GM12878 (cell line): ENCODE data around the gene FREY1. TPM values are rescaled to one million over a fixed set of nuclear protein-coding genes. Genes with fewer than 3 reads are reported as not detected.
"Not testable (repeated sequence)": the region's sequence is repeated elsewhere in the genome, so short reads cannot be mapped to it uniquely, and the experiment has no call there.

Experiments used
- ATAC-seq: fragments of 200-7000 bp; cut with Tn5 transposase; 3 replicates; pipeline ENCODE4 v1.9.1; 2020; ENCODE audit warnings: mild to moderate bottlenecking, moderate library complexity
- BruUV-seq: library from RNA; stranded (reverse); fragments of 400-500 nt; replicated peaks from 2 replicates; lab custom pipeline; 2021; lab: Mats Ljungman, UMichigan
- CTCF ChIA-PET: fragments of 300-600 bp; sonication (Branson Sonifier 250); formaldehyde crosslinking; extraction: SDS; loops from one replicate; lab custom pipeline; 2021; ENCODE audit warnings: inconsistent platforms; lab: Yijun Ruan, JAX
- POLR2A ChIA-PET: fragments of 350-600 bp; formaldehyde crosslinking; extraction: SDS; loops from one replicate; lab custom pipeline; 2021; ENCODE audit warnings: inconsistent platforms; lab: Charles Lee
- RAD21 ChIA-PET: fragments of 300-600 bp; sonication (Branson Sonifier 250); formaldehyde crosslinking; loops from one replicate; lab custom pipeline; 2023; ENCODE audit warnings: antibody characterized with exemption; ENCODE audit not compliant: unreplicated experiment; lab: Charles Lee
- SMC1A ChIA-PET: fragments of 300-600 bp; sonication (Branson Sonifier 250); formaldehyde crosslinking; loops from one replicate; lab custom pipeline; 2023; ENCODE audit not compliant: unreplicated experiment, uncharacterized antibody; lab: Charles Lee
- DNase-seq: peaks from one replicate; pipeline ENCODE4 v3.0.0-alpha.2; 2011; ENCODE audit warnings: low read depth, low spot score
- FAIRE-seq: peaks from 3 replicates; lab custom pipeline; 2011; peaks lifted over from hg19 to GRCh38; lab: Jason Lieb, UNC
- H2AFZ ChIP-seq: 2 replicates; pipeline ENCODE4 v1.6.0; 2011; ENCODE audit warnings: low read depth, low read length, control low read depth; ENCODE audit not compliant: control insufficient read depth
- H3K27ac ChIP-seq: 2 replicates; pipeline ENCODE4 v1.5.1; 2011; ENCODE audit warnings: control low read depth; ENCODE audit not compliant: control insufficient read depth, insufficient read depth
- H3K27me3 ChIP-seq, 2 experiments: replicated peaks in 1 of 2; 2 replicates each; pipeline versions ENCODE4 v1.6.0 to v1.6.1; 2011; ENCODE audit warnings: low read length in 1 of 2; ENCODE audit not compliant: control insufficient read depth in 2 of 2, insufficient read depth in 2 of 2
- H3K36me3 ChIP-seq, 2 experiments: 2 replicates each; pipeline ENCODE4 v1.5.1; 2011; ENCODE audit warnings: low read length in 1 of 2; ENCODE audit not compliant: control insufficient read depth in 2 of 2, insufficient read depth in 2 of 2
- H3K4me1 ChIP-seq: 2 replicates; pipeline ENCODE4 v1.6.1; 2011; ENCODE audit warnings: mild to moderate bottlenecking, low read length, moderate library complexity, mixed read lengths; ENCODE audit not compliant: control insufficient read depth, insufficient read depth
- H3K4me2 ChIP-seq: 2 replicates; pipeline ENCODE4 v1.6.0; 2011; ENCODE audit warnings: control low read depth; ENCODE audit not compliant: control insufficient read depth, insufficient read depth
- H3K4me3 ChIP-seq: fragments of 200-600 bp; sonication (generic); 2 replicates; pipeline ENCODE4 v1.5.1; 2016
- H3K79me2 ChIP-seq: 2 replicates; pipeline ENCODE4 v1.6.0; 2011; ENCODE audit warnings: low read length; ENCODE audit not compliant: control insufficient read depth, insufficient read depth
- H3K9ac ChIP-seq: 2 replicates; pipeline ENCODE4 v1.8.0; 2011; ENCODE audit warnings: low read length, control low read depth, mixed read lengths; ENCODE audit not compliant: control insufficient read depth, insufficient read depth
- H3K9me3 ChIP-seq: replicated peaks from 3 replicates; pipeline ENCODE4 v1.5.1; 2011; ENCODE audit warnings: mild to moderate bottlenecking, low read length; ENCODE audit not compliant: control insufficient read depth, insufficient read depth
- H4K20me1 ChIP-seq: 2 replicates; pipeline ENCODE4 v1.6.0; 2011; ENCODE audit not compliant: control insufficient read depth, insufficient read depth
- BMI1 ChIP-seq: fragments of 450-650 bp; IDR thresholded peaks from 2 replicates; pipeline ENCODE4 v1.6.1; 2016; ENCODE audit warnings: mild to moderate bottlenecking, moderate library complexity, borderline replicate concordance
- CREB1 ChIP-seq: IDR thresholded peaks from 2 replicates; pipeline ENCODE4 v1.6.1; 2012; ENCODE audit warnings: low read depth, mild to moderate bottlenecking, inconsistent platforms
- DPF2 ChIP-seq: fragments of 450-650 bp; IDR thresholded peaks from 2 replicates; pipeline ENCODE4 v1.6.1; 2017; ENCODE audit warnings: mild to moderate bottlenecking
- FOXK2 ChIP-seq: fragments of 450-650 bp; IDR thresholded peaks from 2 replicates; pipeline ENCODE4 v1.6.1; 2017; ENCODE audit warnings: mild to moderate bottlenecking, moderate library complexity
- JUND ChIP-seq: IDR thresholded peaks from 2 replicates; pipeline ENCODE4 v1.6.1; 2012; ENCODE audit warnings: low read depth, mild to moderate bottlenecking, low read length, improper control_type of control experiment, moderate library complexity
- KLF5 ChIP-seq: fragments of 450-650 bp; IDR thresholded peaks from 2 replicates; pipeline ENCODE4 v1.6.1; 2014; ENCODE audit warnings: mild to moderate bottlenecking; ENCODE audit not compliant: partially characterized antibody
- NR2F1 ChIP-seq: fragments of 450-650 bp; conservative IDR thresholded peaks from 2 replicates; pipeline ENCODE4 v1.6.1; 2017; ENCODE audit warnings: mild to moderate bottlenecking
- NRF1 ChIP-seq: conservative IDR thresholded peaks from 2 replicates; pipeline ENCODE4 v1.6.1; 2011; ENCODE audit warnings: mild to moderate bottlenecking, low read depth, low read length, improper control_type of control experiment
- PKNOX1 ChIP-seq: fragments of 450-650 bp; IDR thresholded peaks from 2 replicates; pipeline ENCODE4 v1.6.1; 2016; ENCODE audit warnings: mild to moderate bottlenecking
- SP1 ChIP-seq: IDR thresholded peaks from one replicate; pipeline ENCODE4 v1.6.1; 2011; ENCODE audit warnings: low read depth, low read length
- SUZ12 ChIP-seq: fragments of 200-600 bp; sonication (generic); IDR thresholded peaks from one replicate; pipeline ENCODE4 v1.6.1; 2018; ENCODE audit warnings: antibody characterized with exemption, mild to moderate bottlenecking; ENCODE audit not compliant: unreplicated experiment
- WGBS: methylation state at CpG from one replicate; pipeline ENCODE4 v1.1.6; 2016; ENCODE audit warnings: low lambda C conversion rate; ENCODE audit not compliant: insufficient replicate concordance, insufficient coverage; ENCODE audit errors: missing lambda C conversion rate; 5-methylcytosine and 5-hydroxymethylcytosine counted together
- in situ Hi-C: fragments of 300-500 bp; cut with MboI; formaldehyde crosslinking; loops from 9 replicates; pipeline ENCODE4 v1.14.3; 2018; ENCODE audit warnings: mixed read lengths
- intact Hi-C: fragments of 100-400 bp; cut with micrococcal nuclease; formaldehyde crosslinking; loops from one replicate; pipeline ENCODE4 v1.14.2; 2022; ENCODE audit not compliant: unreplicated experiment
- polyA plus RNA-seq, 11 experiments: library from polyadenylated mRNA; depleted of rRNA in 4 of 11; unstranded in 6 of 11; stranded (reverse) in 5 of 11; fragments of >200 nt; fragmentation: Nextera tagmentation in 4 of 11; fragmentation: Illumina TruSeq in 1 of 11; extraction: Ambion mirVana in 4 of 11; extraction: Trizol in 1 of 11; gene quantifications; 1 replicate in 1 of 11; 2 replicates in 10 of 11; pipeline versions ENCODE4 v1.2.1 to v1.2.3, GENCODE V29; 2011 to 2016; ENCODE audit warnings: inconsistent platforms in 2 of 11, missing spikeins in 2 of 11, low read depth in 1 of 11
- total RNA-seq, 4 experiments: library from RNA; depleted of rRNA in 3 of 4; stranded (reverse); fragments of >200 nt in 3 of 4; fragmentation: Illumina TruSeq in 1 of 4; extraction: Trizol in 1 of 4; gene quantifications; 2 replicates each; pipeline versions ENCODE4 v1.2.1 to v1.2.3, GENCODE V29; 2013 to 2021
- TF ChIP-seq, protein P1 (sequence below): fragments of 450-650 bp; IDR thresholded peaks from 2 replicates; pipeline ENCODE4 v1.6.1; 2018; ENCODE audit warnings: borderline replicate concordance, mild to moderate bottlenecking; ENCODE audit not compliant: partially characterized antibody

The FREY1 gene
- total and polyA plus RNA-seq, 10 of the 15 experiments (the other 5 are each of a cell fraction or from before 2014, with no cell fraction given), result 0.13 to 1.7 (median 0.39) TPM; not detected in 3

DNA sequence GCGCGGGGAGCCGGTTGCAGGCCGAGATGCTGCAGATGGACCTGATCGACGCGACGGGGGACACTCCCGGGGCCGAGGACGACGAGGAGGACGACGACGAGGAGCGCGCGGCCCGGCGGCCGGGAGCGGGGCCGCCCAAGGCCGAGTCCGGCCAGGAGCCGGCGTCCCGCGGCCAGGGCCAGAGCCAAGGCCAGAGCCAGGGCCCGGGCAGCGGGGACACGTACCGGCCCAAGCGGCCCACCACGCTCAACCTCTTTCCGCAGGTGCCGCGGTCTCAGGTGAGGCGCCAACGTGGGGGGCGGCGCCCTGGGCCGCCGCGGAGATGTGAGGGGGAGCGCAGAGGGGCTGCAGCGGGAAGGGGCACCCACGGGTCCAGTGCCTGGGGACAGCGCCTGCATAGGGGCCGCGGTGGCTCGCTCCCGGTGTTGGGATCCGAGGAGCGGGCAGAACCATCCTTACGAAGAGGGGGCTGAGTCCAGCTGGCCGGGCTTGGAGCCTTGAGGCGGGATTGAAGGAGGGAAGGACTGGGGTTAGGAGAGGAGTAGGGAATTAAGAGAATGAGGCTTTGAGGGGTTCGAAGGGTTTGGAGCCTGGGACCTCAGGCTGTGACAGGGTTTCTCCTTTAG, 6.8 kb downstream of the FREY1 start:
- intact Hi-C loops, H3K79me2 ChIP-seq, H3K9ac ChIP-seq, H4K20me1 ChIP-seq, H3K27me3 ChIP-seq, FAIRE-seq, H2AFZ ChIP-seq, H3K27ac ChIP-seq, BruUV-seq, H3K4me3 ChIP-seq, H3K9me3 ChIP-seq, POLR2A ChIA-PET, H3K4me1 ChIP-seq, H3K4me2 ChIP-seq, RAD21 ChIA-PET, in situ Hi-C loops, H3K36me3 ChIP-seq, SMC1A ChIA-PET, DNase-seq: not testable (repeated sequence)
- CTCF ChIA-PET, result interaction anchor here (0.9 kb wide), 1 partner anchor 27 kb away, joined by 3 read pairs; no protein-coding TSS in a partner anchor
- peak; percentile 3; the same call in 1 of the 3 replicates for ATAC-seq
- TF ChIP-seq DPF2, result 0 out of 2 replicates have a peak, but pooled peaks have one; percentile 7
- TF ChIP-seq SUZ12, result peak; percentile 78
- 14% methylated on average over 30 of the region's 59 CpGs for WGBS

DNA sequence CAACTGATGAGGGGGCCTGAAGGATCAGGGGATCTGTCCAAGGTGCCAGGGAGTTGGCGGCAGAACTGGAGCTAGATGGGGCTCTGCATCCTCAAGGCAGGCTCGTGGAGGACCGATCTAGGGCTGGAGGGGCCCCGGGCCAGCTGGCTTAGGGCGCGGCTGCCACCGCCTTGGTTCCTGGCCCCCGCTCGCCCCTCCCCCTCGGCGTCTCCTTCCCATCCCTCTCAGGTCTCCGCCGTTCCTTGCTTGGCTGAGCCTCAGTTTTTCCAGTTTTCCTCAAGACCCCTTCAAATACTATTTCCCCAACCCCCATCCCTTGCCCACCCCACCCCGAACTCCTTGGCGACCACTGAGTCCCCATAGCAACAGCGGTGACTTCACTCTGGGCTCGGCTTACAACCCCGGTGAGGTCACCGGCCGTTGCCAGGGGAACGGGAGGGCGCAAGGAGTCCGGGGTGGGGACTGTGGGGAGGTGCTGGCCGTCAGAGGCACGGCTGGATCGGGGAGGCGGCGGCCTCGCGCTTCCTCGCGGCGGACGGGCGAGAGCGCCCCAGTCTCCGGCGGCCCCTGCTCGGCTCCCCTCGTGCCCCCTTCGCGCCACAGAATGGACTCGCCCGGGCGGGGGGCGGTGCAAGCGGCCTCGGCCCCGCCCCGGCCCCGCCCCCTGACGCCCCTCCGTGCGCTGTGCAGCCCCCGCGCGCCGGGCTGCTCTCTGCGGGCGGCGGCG, 7.5 kb downstream of the FREY1 start:
- ATAC-seq (peak; percentile 80), FAIRE-seq (no peak), DNase-seq (no peak)
- H3K4me2 ChIP-seq, result peak overlapping the region; percentile 48
- H3K36me3 ChIP-seq, result no peaks in the 10 kb centered on the region
- no peak overlapping the region for H2AFZ ChIP-seq
- intact Hi-C loops, result no loop called here
- peaks cover 3 to 10% of the 10 kb centered on the region in 2 experiments; a peak in 3 of 4 replicates for H3K27me3 ChIP-seq
- ChIA-PET CTCF (interaction anchor here (1.2 kb wide), 1 partner anchor 54 kb away, joined by 4 read pairs; no protein-coding TSS in a partner anchor), SMC1A (interaction anchor here (1.3 kb wide), 1 partner anchor 10 kb away, joined by 3 read pairs; no protein-coding TSS in a partner anchor), POLR2A (interaction anchor here (0.5 kb wide), 1 partner anchor 36 kb away, joined by 5 read pairs; no protein-coding TSS in a partner anchor), RAD21 (interaction anchor here (2.0 kb wide), 1 partner anchor 18 kb away, joined by 5 read pairs; the partner anchor contains the start of gene PEX16)
- H3K9ac ChIP-seq, result no peak overlapping the region
- no peaks in the 10 kb centered on the region for H3K9me3 ChIP-seq
- 7% methylated on average over 20 of the region's 62 CpGs for WGBS
- no peaks in the 10 kb centered on the region for H3K4me1 ChIP-seq
- H4K20me1 ChIP-seq, result no peaks in the 10 kb centered on the region; the same call in 1 of the 2 replicates
- H3K27ac ChIP-seq, result no peak overlapping the region
- H3K79me2 ChIP-seq, result no peaks in the 10 kb centered on the region
- no TSS peak for BruUV-seq
- in situ Hi-C loops, result no loop called here
- no peak overlapping the region for H3K4me3 ChIP-seq
- TF ChIP-seq PKNOX1 (no peak), SP1 (no peak), NRF1 (no peak), KLF5 (peak; percentile 95), CREB1 (peak; percentile 77), FOXK2 (peak; percentile 93), BMI1 (peak; percentile 91), NR2F1 (peak; percentile 48; the same call in 1 of the 2 replicates), JUND (peak; percentile 84), SUZ12 (peak; percentile 46)
- TF ChIP-seq, protein P1, sequence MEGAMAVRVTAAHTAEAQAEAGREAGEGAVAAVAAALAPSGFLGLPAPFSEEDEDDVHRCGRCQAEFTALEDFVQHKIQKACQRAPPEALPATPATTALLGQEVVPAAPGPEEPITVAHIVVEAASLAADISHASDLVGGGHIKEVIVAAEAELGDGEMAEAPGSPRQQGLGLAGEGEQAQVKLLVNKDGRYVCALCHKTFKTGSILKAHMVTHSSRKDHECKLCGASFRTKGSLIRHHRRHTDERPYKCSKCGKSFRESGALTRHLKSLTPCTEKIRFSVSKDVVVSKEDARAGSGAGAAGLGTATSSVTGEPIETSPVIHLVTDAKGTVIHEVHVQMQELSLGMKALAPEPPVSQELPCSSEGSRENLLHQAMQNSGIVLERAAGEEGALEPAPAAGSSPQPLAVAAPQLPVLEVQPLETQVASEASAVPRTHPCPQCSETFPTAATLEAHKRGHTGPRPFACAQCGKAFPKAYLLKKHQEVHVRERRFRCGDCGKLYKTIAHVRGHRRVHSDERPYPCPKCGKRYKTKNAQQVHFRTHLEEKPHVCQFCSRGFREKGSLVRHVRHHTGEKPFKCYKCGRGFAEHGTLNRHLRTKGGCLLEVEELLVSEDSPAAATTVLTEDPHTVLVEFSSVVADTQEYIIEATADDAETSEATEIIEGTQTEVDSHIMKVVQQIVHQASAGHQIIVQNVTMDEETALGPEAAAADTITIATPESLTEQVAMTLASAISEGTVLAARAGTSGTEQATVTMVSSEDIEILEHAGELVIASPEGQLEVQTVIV, result no peak
